ENCODE results near the gene SPACA6. TPM values are rescaled to one million over a fixed set of nuclear protein-coding genes. Genes with fewer than 3 reads are reported as not detected.

SPACA6 gene
- total and polyA plus RNA-seq, 4 donors = 7.0 to 20.7 (median 14.8) TPM

GRCh38 chr19:51750400-51751094, 57.4 kb downstream of the SPACA6 start:
- no peaks in the 10 kb centered on the region for H3K4me1 ChIP-seq (ENCODE audit: control insufficient read depth in 5 of 5, insufficient read depth in 5 of 5, low read length in 5 of 5)
- no peak overlapping the region for H3K27ac ChIP-seq (ENCODE audit: low read depth in 1 of 2, low read length in 1 of 2)
- H3K9ac ChIP-seq (ENCODE audit: insufficient read depth in 1 of 2, low read length in 2 of 2) = no peak overlapping the region
- H3K4me3 ChIP-seq = no peak overlapping the region
- peaks cover 0 to 1% (median 0%) of the 10 kb centered on the region in 4 donors for H3K9me3 ChIP-seq (ENCODE audit: control insufficient read depth in 4 of 4, insufficient read depth in 3 of 4, low read length in 3 of 4)
- H3K36me3 ChIP-seq (ENCODE audit: control insufficient read depth in 4 of 4, insufficient read depth in 4 of 4, low read length in 4 of 4) = no peaks in the 10 kb centered on the region
- no peak for DNase-seq
- WGBS, 2 donors = 71 to 75% methylated on average over 7 of the region's 7 CpGs
- TF ChIP-seq CTCF (IDR thresholded peaks at IDR 0.05; ENCODE audit: control extremely low read depth, extremely low read depth) = no peak
- no peak for ATAC-seq (ENCODE audit: insufficient read depth, low FRiP score)
- peaks cover 0 to 2% (median under 1%) of the 10 kb centered on the region in 3 donors for H3K27me3 ChIP-seq (ENCODE audit: control insufficient read depth in 3 of 3, insufficient read depth in 3 of 3, low read length in 2 of 3)

GRCh38 chr19:51751655-51752054, 58.5 kb downstream of the SPACA6 start, which contains the start of gene FPR1:
Gene FPR1 (minus strand): TSS chr19:51751878. CDS start chr19:51746994, 4,884 bp downstream.
- peaks cover 0 to 5% (median 0%) of the 10 kb centered on the region in 4 donors for H3K9me3 ChIP-seq (ENCODE audit: control insufficient read depth in 4 of 4, insufficient read depth in 3 of 4, low read length in 3 of 4)
- no peaks in the 10 kb centered on the region for H3K36me3 ChIP-seq (ENCODE audit: control insufficient read depth in 4 of 4, insufficient read depth in 4 of 4, low read length in 4 of 4)
- ATAC-seq (ENCODE audit: insufficient read depth, low FRiP score) (no peak), DNase-seq (peak in 2 of 3 donors; percentile 8 to 14)
- H3K27me3 ChIP-seq (ENCODE audit: control insufficient read depth in 3 of 3, insufficient read depth in 3 of 3, low read length in 2 of 3) = peaks cover 0 to 7% (median 2%) of the 10 kb centered on the region in 3 donors
- peak within 1 kb of the TSS in 1 of 2 donors; percentile 59 for H3K27ac ChIP-seq (ENCODE audit: low read depth in 1 of 2, low read length in 1 of 2)
- no peak within 1 kb of the TSS for H3K9ac ChIP-seq (ENCODE audit: insufficient read depth in 1 of 2, low read length in 2 of 2)
- WGBS, 2 donors = 50 to 60% methylated on average over 2 of the region's 2 CpGs
- no peak for TF ChIP-seq CTCF (IDR thresholded peaks at IDR 0.05; ENCODE audit: control extremely low read depth, extremely low read depth)
- no peak within 1 kb of the TSS for H3K4me3 ChIP-seq
- H3K4me1 ChIP-seq (ENCODE audit: control insufficient read depth in 5 of 5, insufficient read depth in 5 of 5, low read length in 5 of 5) = no peaks in the 10 kb centered on the region

- ATAC-seq (ENCODE audit: insufficient read depth, low FRiP score) (no peak), DNase-seq (no peak)
- no peak overlapping the region for H3K9ac ChIP-seq (ENCODE audit: insufficient read depth in 1 of 2, low read length in 2 of 2)
- 35 to 66% methylated on average over 6 of the region's 6 CpGs for WGBS, 2 donors
- H3K36me3 ChIP-seq (ENCODE audit: control insufficient read depth in 4 of 4, insufficient read depth in 4 of 4, low read length in 4 of 4) = no peaks in the 10 kb centered on the region
- no peaks in the 10 kb centered on the region for H3K4me1 ChIP-seq (ENCODE audit: control insufficient read depth in 5 of 5, insufficient read depth in 5 of 5, low read length in 5 of 5)
- peak overlapping the region in 1 of 2 donors; percentile 64 for H3K27ac ChIP-seq (ENCODE audit: low read depth in 1 of 2, low read length in 1 of 2)
- TF ChIP-seq CTCF (IDR thresholded peaks at IDR 0.05; ENCODE audit: control extremely low read depth, extremely low read depth) = no peak
- peaks cover 0 to 5% (median 0%) of the 10 kb centered on the region in 4 donors for H3K9me3 ChIP-seq (ENCODE audit: control insufficient read depth in 4 of 4, insufficient read depth in 3 of 4, low read length in 3 of 4)
- H3K4me3 ChIP-seq = no peak overlapping the region
- peaks cover 0 to 7% (median 2%) of the 10 kb centered on the region in 3 donors for H3K27me3 ChIP-seq (ENCODE audit: control insufficient read depth in 3 of 3, insufficient read depth in 3 of 3, low read length in 2 of 3)
Observed at GRCh38 chr19:51754109-51754508, 61.0 kb downstream of the SPACA6 start.
